Vagina (tissue), 2 donors: ENCODE measurements around the gene LRCH4.

ENCODE experiments used
- POLR2A ChIP-seq, 2 donors: fragments of 450-650 bp; IDR thresholded peaks; one replicate each; pipeline ENCODE4 v1.6.1; 2017; ENCODE audit warnings: antibody characterized with exemption in 2 of 2, mild to moderate bottlenecking in 2 of 2, moderate library complexity in 2 of 2
- POLR2AphosphoS5 ChIP-seq, 2 donors: sonication (generic); formaldehyde crosslinking; IDR thresholded peaks; one replicate each; pipeline ENCODE4 v1.9.0; 2017; ENCODE audit warnings: antibody characterized with exemption in 2 of 2, mild to moderate bottlenecking in 2 of 2, low read depth in 1 of 2; ENCODE audit not compliant: insufficient read depth in 1 of 2
- TF ChIP-seq, protein P1 (sequence below), 3 experiments: fragments of 450-650 bp in 2 of 3; fragments of 200-600 bp in 1 of 3; sonication (generic) in 1 of 3; IDR thresholded peaks; one replicate each; pipeline ENCODE4 v1.5.1; 2017 to 2019; ENCODE audit warnings: antibody characterized with exemption in 3 of 3, mild to moderate bottlenecking in 2 of 3, moderate library complexity in 2 of 3

DNA sequence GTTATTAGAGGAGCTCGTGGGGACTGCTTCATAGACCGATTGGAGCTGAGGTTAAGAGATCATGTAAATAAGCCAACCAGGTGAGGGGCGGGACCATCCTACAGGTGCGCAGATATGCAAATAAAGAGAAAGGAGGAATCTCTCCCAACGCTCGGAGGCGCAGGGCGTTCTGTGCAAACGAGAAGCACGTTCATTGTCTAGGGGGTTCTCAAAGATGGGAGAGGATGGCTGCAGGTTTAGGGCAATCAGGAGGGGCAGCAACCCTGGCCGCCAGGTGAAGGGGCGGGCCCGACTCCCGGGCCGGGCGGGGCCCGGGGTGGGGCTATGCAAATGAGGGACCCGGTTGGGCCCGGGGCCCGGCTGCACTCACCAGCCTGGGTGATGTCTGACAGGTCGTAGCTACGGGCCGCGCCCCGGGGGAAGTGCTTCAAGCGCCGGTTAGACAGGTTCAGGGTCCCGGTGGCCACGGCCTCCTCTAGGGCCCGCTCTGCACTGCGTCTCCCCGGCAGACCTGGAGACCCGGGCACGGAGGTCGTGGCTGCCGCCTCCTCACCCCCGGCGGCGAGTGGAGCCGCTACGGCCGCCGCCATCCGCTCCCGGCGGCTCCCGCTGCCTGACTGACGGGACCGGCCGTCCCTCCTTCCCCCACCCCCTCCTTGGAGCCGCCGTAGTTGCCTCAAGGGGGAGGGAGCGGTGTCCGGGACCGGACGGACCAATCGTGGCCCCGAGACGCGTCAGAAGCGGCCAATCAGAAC, at the start of gene LRCH4:
- TF ChIP-seq, protein P1, sequence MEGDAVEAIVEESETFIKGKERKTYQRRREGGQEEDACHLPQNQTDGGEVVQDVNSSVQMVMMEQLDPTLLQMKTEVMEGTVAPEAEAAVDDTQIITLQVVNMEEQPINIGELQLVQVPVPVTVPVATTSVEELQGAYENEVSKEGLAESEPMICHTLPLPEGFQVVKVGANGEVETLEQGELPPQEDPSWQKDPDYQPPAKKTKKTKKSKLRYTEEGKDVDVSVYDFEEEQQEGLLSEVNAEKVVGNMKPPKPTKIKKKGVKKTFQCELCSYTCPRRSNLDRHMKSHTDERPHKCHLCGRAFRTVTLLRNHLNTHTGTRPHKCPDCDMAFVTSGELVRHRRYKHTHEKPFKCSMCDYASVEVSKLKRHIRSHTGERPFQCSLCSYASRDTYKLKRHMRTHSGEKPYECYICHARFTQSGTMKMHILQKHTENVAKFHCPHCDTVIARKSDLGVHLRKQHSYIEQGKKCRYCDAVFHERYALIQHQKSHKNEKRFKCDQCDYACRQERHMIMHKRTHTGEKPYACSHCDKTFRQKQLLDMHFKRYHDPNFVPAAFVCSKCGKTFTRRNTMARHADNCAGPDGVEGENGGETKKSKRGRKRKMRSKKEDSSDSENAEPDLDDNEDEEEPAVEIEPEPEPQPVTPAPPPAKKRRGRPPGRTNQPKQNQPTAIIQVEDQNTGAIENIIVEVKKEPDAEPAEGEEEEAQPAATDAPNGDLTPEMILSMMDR (IDR thresholded peaks at IDR 0.05), result no peak
- TF ChIP-seq POLR2AphosphoS5 (IDR thresholded peaks at IDR 0.05; ENCODE audit: insufficient read depth in 1 of 2, low read depth in 1 of 2), result peak in 1 of 2 donors; percentile 99
- peak in 1 of 2 donors; percentile 97 for TF ChIP-seq POLR2A (IDR thresholded peaks at IDR 0.05)
